Stimulated activated CD8-positive, alpha-beta memory T cell treated with anti-CD3 and anti-CD28 coated beads, Interleukin-12 subunit alpha, Interleukin-12 subunit beta, amount 100 ng/mL, for 24 hours (primary cell): ENCODE data around the gene CAPS.

Experiments
- DNase-seq: peaks from one replicate; pipeline ENCODE4 v3.0.0-alpha.2; 2020; ENCODE audit errors: extremely low read depth

The CAPS gene

DNA sequence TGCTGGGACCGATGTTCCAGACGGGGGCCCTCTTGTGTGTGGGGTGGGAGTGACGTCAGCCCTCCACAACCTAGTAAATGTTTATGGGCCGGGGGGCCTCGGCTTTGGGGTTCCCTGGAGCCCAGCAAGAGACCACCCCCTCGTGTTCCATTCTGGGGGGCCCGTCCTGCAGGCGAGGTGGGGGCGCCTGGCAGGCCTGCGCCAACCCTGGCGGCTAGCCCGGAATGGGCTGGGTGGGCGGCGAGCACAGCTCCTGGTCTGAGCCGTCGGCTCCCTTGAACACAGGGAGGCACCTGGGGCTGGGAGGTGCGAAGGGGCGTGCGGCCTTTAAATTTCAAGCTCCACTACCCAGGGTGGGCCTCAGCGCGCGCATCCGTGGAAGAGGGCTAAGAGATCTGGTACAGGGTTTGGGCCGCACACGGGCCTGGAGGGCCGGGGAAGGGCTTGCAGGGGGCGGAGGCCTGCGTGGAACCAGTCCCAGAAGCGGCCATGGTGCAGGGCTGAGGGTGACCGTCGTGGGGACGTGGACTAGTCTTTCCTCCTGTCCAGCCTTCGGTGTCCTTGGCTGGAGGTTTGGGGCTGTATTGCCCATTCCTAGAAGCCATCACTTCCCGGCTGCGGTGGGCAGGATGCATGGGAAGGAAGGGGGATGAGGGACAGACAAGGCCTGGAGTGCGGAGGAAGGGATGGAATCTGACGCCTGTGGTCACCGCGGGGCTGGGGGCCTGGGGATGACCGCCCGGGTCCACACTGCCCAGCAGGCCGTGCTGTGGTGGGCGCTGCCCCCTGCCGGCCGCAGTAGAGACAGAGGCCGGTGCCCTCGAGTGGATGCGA is 21.9 kb upstream of the CAPS start:
- no peak for DNase-seq

DNA sequence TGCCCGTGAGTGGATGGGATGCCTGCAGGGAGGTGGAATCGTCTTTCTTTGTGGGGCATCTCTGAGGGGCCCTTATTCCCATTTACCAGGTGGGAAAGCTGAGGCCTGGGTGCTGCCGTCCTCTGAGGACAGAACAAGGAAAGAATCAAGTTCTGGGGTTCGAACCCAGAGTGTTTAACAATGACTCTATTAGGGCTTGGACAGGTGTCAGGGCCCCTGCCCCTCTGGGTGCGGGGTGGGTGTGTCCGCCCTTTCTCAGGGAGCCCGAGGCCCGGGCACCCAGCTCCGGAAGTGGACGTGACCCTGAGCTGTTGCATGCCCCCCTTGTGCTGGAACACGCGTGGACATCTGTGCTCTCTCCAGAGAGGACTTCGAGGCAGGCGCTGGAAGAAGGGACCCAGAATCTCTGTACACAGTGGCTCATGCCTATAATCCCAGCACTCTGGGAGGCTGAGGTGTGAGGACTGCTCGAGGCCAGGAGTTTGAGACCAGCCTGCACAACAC is 21.2 kb upstream of the CAPS start:
- DNase-seq: no peak

- no peak for DNase-seq
Measured at GRCh38 chr19:5893296-5893903, 20.7 kb upstream of the CAPS start.

DNA sequence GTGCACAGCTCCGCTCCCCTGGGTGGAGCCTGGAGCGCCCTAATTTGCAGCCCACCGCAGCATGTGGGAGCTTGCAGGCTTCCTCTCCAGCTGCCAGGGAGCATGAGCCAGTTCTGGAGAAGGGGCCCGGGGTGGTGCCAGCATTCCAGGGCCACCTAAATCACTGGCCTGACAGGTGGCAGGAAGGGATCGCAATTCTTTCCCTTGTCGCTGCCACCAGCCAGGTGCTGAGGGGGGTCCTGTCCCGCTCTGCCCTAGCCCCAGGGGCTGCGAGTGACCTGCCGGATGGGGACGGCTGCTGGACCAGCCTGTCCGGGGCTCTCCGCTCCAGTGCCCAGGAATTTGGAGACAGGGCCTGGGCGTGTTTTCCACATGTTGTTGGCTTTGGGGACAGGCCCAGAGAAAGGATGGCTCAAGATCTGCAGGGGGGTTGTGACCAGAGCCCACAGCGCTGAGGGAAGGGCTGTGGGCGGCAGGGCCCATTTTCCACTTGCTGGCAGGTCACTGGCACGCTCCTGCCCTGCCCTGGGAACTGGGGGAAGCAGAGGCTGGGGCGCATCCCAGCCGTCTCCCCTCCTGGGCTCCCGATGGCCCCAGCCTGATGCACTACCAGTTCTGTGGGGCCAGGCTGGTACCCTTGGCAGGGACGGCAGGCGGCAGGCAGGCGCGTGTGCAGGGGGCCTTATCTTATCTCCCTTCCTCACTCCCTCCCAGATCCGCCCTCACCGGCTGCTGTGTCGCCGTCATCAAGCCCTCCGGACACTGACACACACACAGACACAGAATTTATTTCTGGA is 19.9 kb upstream of the CAPS start:
- no peak for DNase-seq

- DNase-seq: no peak
Measured at GRCh38 chr19:5894704-5895349, 19.2 kb upstream of the CAPS start.

DNA sequence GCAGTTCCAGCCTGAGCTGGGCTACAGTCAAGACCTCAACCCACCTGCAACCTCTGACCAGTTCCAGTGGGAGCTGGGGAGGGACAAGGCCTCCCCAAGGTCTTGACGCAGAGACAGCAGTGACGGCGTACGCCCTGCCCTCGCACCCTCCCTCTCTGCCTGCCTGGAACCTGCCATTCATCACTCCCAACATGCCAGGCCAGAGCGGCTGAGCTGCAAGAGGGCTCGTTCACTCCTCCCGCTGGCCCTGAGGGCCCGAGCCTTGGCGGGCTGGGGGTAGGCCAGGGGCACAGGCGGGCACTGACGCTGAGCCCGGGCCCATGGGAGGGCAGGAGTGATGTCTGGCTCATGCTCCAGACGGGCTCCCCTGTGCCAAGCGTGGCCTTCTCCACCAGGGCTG is 18.6 kb upstream of the CAPS start:
- DNase-seq: no peak

- no peak for DNase-seq
Measured at GRCh38 chr19:5895890-5896289, 18.2 kb upstream of the CAPS start.

GRCh38 chr19:5896365-5897076 is 17.5 kb upstream of the CAPS start:
- no peak for DNase-seq

DNA sequence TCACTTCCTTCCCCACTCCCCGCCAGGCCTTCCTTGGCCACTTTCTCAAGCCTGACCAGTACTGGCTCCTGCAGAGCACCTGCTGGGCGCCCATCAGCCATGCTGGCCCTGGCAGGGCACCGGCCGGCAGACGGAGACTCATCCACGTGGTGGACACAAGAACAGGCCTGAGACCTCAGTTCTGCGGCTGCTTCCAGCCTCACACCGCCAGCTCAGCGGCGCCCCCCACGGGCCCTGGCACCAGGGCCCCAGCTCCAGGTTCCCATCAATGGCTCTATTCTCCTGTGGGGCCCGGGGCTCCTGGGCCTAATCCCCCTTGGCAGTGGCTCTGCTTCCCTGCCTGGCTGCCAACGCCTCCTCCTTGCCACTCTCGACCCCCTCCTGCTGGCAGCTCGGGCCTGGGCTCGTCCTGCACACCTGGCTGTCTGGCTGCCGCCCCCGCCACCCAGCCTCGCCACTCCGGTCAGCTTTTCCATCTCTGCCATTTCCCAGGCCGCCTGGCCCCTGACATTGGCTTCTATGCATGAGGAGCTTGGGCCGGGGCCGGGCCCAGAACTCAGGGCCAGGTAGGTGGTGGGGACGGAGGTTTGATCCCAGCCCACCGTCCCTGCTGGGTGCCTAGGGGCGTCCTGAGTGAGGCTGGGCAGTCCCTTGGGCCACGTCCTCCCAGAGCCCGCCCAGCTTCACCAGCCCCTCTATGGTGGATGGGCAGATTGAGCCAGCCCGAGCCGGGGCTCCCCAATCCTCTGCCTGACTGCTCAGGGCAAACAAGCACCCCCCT is 16.7 kb upstream of the CAPS start:
- no peak for DNase-seq

DNA sequence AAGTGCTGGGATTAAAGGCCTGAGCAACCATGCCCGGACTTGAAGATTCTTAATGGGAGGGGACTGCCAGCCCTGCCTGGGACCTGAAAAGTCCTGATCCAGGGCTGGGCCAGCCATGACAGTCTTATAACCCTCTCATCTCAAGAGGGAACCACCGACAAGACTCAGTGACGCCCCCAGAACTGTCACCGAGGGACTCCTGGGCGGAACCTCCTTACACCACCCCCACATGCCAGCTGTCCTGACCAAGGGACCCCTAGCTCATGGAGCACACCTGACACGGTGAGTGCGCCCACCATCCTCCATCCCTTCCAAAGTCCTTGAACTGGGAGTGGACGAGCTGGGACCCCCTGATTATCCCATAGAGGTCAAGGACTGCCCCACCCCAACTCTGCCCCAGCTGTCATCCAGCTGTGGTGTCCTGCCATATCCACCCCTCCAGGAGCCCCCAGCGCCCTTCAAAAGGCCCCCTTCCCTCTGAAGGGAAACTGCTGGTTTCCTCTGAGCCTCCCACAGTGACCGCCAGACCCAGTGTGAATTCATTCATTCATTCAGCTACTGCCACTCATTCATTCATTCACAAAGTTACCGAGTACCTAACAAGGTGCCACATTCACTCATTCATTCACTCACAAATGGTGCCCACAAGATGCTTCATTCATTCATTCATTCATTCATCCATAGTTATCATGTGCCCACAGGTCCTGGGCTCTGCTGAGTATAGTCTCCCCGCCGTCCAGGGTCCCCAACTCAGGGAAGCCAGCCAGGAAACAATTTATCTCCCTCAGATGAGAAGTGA is 14.1 kb upstream of the CAPS start:
- DNase-seq: no peak

GRCh38 chr19:5900976-5901375 is 13.1 kb upstream of the CAPS start:
- DNase-seq: no peak

GRCh38 chr19:5903056-5903623 is 10.9 kb upstream of the CAPS start:
- DNase-seq: no peak

- peak; percentile 95 for DNase-seq
Measured at GRCh38 chr19:5903624-5904351, 10.3 kb upstream of the CAPS start, which contains the start of gene NDUFA11. Gene NDUFA11 (minus strand): TSS chr19:5903790. CDS start chr19:5903708, 82 bp downstream.

DNA sequence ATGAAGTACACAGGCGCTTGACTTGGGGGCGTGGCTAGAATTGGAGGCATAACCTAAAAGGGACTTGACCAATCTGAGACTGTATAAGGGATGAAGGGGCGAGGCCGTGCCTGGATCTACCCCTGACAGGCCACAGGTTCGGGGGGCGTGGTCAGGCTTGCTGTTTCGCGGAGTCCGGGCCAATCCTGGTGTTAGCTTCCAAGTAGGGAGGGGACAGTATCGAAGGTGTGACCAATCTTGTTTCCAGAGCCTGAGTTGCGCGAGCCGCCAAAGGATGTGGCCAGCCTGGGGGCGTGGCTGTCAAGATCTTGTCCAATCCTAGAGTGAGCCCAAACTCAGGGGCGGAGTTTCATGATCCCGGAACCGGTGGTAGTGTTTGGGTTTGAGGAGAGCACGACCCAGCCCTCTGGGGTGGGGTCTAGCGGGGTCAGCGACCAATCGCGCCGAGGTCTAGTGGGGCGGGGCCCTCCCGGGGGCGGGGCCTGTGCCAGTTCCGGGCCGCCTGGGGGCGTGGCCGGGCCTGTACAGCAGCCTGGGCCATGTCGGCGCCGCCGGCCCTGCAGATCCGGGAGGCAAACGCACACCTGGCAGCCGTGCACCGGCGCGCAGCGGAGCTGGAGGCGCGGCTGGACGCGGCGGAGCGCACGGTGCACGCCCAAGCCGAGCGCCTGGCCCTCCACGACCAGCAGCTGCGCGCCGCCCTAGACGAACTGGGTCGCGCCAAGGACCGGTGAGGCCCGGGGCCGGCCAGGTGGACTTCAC is 9.5 kb upstream of the CAPS start, which contains the start of gene VMAC:
Gene VMAC, plus strand, starts transcription at position 521 of the 762 bp plus-strand sequence. Its CDS starts 19 bp downstream, at position 540.
- peak; percentile 100 for DNase-seq

GRCh38 chr19:5905114-5905778 is 8.8 kb upstream of the CAPS start:
- DNase-seq: no peak

GRCh38 chr19:5907241-5907640 is 6.8 kb upstream of the CAPS start:
- DNase-seq: no peak
